GM23338 (cell line): Measurements from ENCODE around the gene TMEM98. TPM values are rescaled to one million over a fixed set of nuclear protein-coding genes. Genes with fewer than 3 reads are reported as not detected.

ENCODE experiments used
- ATAC-seq: fragments of 200-7000 bp; cut with Tn5 transposase; 3 replicates; pipeline ENCODE4 v1.9.1; 2020
- DNase-seq: peaks from one replicate; pipeline ENCODE4 v3.0.0-alpha.2; 2015; ENCODE audit warnings: low spot score
- H2AFZ ChIP-seq: fragments of 200-600 bp; sonication (generic); 2 replicates; pipeline ENCODE4 v1.8.0; 2016; ENCODE audit warnings: antibody characterized with exemption, mild to moderate bottlenecking, moderate library complexity
- H3F3A ChIP-seq: fragments of 200-600 bp; sonication (generic); replicated peaks from 2 replicates; pipeline ENCODE4 v1.8.0; 2017; ENCODE audit warnings: antibody characterized with exemption, mixed run types, low read depth
- H3K27ac ChIP-seq: fragments of 200-600 bp; sonication (generic); 2 replicates; pipeline ENCODE4 v1.6.1; 2016; ENCODE audit warnings: low read depth
- H3K27me3 ChIP-seq: fragments of 200-600 bp; sonication (generic); 2 replicates; pipeline ENCODE4 v1.8.0; 2016; ENCODE audit warnings: mild to moderate bottlenecking, mixed run types, moderate library complexity; ENCODE audit not compliant: insufficient read depth
- H3K36me3 ChIP-seq: fragments of 200-600 bp; sonication (generic); 2 replicates; pipeline ENCODE4 v1.8.0; 2016; ENCODE audit warnings: mild to moderate bottlenecking; ENCODE audit not compliant: insufficient read depth
- H3K4me1 ChIP-seq: fragments of 200-600 bp; sonication (generic); 2 replicates; pipeline ENCODE4 v1.8.0; 2016; ENCODE audit warnings: mild to moderate bottlenecking, moderate library complexity; ENCODE audit not compliant: insufficient read depth
- H3K4me2 ChIP-seq: fragments of 200-600 bp; sonication (generic); 2 replicates; pipeline ENCODE4 v1.7.1; 2017; ENCODE audit warnings: mixed run types
- H3K4me3 ChIP-seq: fragments of 200-600 bp; sonication (generic); 2 replicates; pipeline ENCODE4 v1.6.1; 2016; ENCODE audit warnings: mixed run types
- H3K79me2 ChIP-seq: fragments of 200-600 bp; sonication (generic); replicated peaks from 2 replicates; pipeline ENCODE4 v1.8.0; 2017; ENCODE audit warnings: mild to moderate bottlenecking; ENCODE audit not compliant: insufficient read depth
- H3K9me2 ChIP-seq: fragments of 200-600 bp; sonication (generic); 2 replicates; pipeline ENCODE4 v1.8.0; 2017; ENCODE audit not compliant: insufficient read depth
- H4K20me1 ChIP-seq: fragments of 200-600 bp; sonication (generic); replicated peaks from 2 replicates; pipeline ENCODE4 v1.8.0; 2017; ENCODE audit warnings: mild to moderate bottlenecking; ENCODE audit not compliant: insufficient read depth
- H3K27ac Mint-ChIP-seq: 2 replicates; pipeline ENCODE4 v1.8.0; 2020; ENCODE audit warnings: inconsistent platforms, mild to moderate bottlenecking, moderate library complexity, mixed read lengths
- H3K27me3 Mint-ChIP-seq: 3 replicates; pipeline ENCODE4 v1.8.0; 2022; ENCODE audit warnings: low read depth, mild to moderate bottlenecking, moderate library complexity, mixed read lengths, inconsistent platforms; ENCODE audit not compliant: insufficient read depth, poor library complexity
- H3K36me3 Mint-ChIP-seq: 3 replicates; pipeline ENCODE4 v1.8.0; 2021; ENCODE audit warnings: low read depth, mild to moderate bottlenecking, inconsistent platforms, moderate library complexity, mixed read lengths
- H3K4me1 Mint-ChIP-seq: 3 replicates; pipeline ENCODE4 v1.8.0; 2020; ENCODE audit warnings: mild to moderate bottlenecking, inconsistent platforms, mixed read lengths
- H3K4me3 Mint-ChIP-seq: 3 replicates; pipeline ENCODE4 v1.8.0; 2021; ENCODE audit warnings: moderate library complexity, mild to moderate bottlenecking, inconsistent platforms, mixed read lengths
- H3K9me3 Mint-ChIP-seq: 3 replicates; pipeline ENCODE4 v1.8.0; 2020; ENCODE audit warnings: moderate library complexity, mild to moderate bottlenecking, inconsistent platforms, mixed read lengths
- CREB1 ChIP-seq: fragments of 250-450 bp; sonication (Bioruptor Pico); IDR thresholded peaks from 2 replicates; pipeline ENCODE4 v1.5.0; 2020; ENCODE audit warnings: low read depth, mild to moderate bottlenecking, moderate library complexity
- CTCF ChIP-seq, 2 experiments: fragments of 200-600 bp in 1 of 2; sonication (generic) in 1 of 2; conservative IDR thresholded peaks; 2 replicates each; pipeline versions ENCODE4 v1.5.1 to v1.6.1; 2016 to 2017; ENCODE audit warnings: antibody characterized with exemption in 2 of 2, low read depth in 2 of 2, mild to moderate bottlenecking in 2 of 2, moderate library complexity in 1 of 2
- ETS1 ChIP-seq: IDR thresholded peaks from 2 replicates; pipeline ENCODE4 v1.6.1; 2016; ENCODE audit warnings: antibody characterized with exemption
- EZH2 ChIP-seq: fragments of 200-600 bp; sonication (generic); IDR thresholded peaks from one replicate; pipeline ENCODE4 v1.8.0; 2017; ENCODE audit warnings: antibody characterized with exemption, mild to moderate bottlenecking, low read depth; ENCODE audit not compliant: unreplicated experiment
- EZH2phosphoT487 ChIP-seq: fragments of 200-600 bp; sonication (generic); IDR thresholded peaks from one replicate; pipeline ENCODE4 v1.8.1; 2018; ENCODE audit warnings: antibody characterized with exemption; ENCODE audit not compliant: unreplicated experiment
- JUNB ChIP-seq: IDR thresholded peaks from one replicate; pipeline ENCODE4 v1.6.1; 2016; ENCODE audit warnings: antibody characterized with exemption; ENCODE audit not compliant: unreplicated experiment
- NANOG ChIP-seq: IDR thresholded peaks from 2 replicates; pipeline ENCODE4 v1.6.1; 2016; ENCODE audit warnings: antibody characterized with exemption, borderline replicate concordance
- POLR2AphosphoS5 ChIP-seq: IDR thresholded peaks from 2 replicates; pipeline ENCODE4 v1.6.1; 2016; ENCODE audit warnings: antibody characterized with exemption, low read depth
- STAT1 ChIP-seq: IDR thresholded peaks from one replicate; pipeline ENCODE4 v1.6.1; 2016; ENCODE audit warnings: antibody characterized with exemption; ENCODE audit not compliant: unreplicated experiment
- ZNF114 ChIP-seq: fragments of 250-450 bp; sonication (Bioruptor Pico); IDR thresholded peaks from 2 replicates; pipeline ENCODE4 v1.5.0; 2020; ENCODE audit warnings: mild to moderate bottlenecking, moderate library complexity
- ZNF331 ChIP-seq: fragments of 250-450 bp; sonication (Bioruptor Pico); IDR thresholded peaks from 2 replicates; pipeline ENCODE4 v1.5.0; 2020; ENCODE audit warnings: low read depth, mild to moderate bottlenecking, moderate library complexity
- ZNF462 ChIP-seq: fragments of 250-450 bp; sonication (Bioruptor Pico); IDR thresholded peaks from 2 replicates; pipeline ENCODE4 v1.5.0; 2020; ENCODE audit warnings: mild to moderate bottlenecking, moderate library complexity
- polyA plus RNA-seq: library from polyadenylated mRNA; unstranded; fragments of >200 nt; fragmentation: Nextera tagmentation; extraction: Ambion mirVana; gene quantifications from 2 replicates; pipeline ENCODE4 v1.2.1, GENCODE V29; 2016
- total RNA-seq: library from RNA; depleted of rRNA; stranded (reverse); fragments of >200 nt; shearing (Covaris generic); gene quantifications from 2 replicates; pipeline ENCODE4 v1.2.3, GENCODE V29; 2014

Gene TMEM98
- total and polyA plus RNA-seq, 2 experiments from 2014 or later, result 60.4 to 94.8 TPM

- TF ChIP-seq CTCF (conservative IDR thresholded peaks at IDR 0.05; ENCODE audit: low read depth in 2 of 2), result no peak
- TF ChIP-seq EZH2phosphoT487, result no peak
These were observed 7.8 kb downstream of the TMEM98 start (continued) for GRCh38 chr17:32935726-32936125.

GRCh38 chr17:32936186-32936893, 8.4 kb downstream of the TMEM98 start:
- ATAC-seq (peak; percentile 46), DNase-seq (no peak)
- Mint-ChIP-seq H3K4me3 (no peak overlapping the region), H3K36me3 (peaks cover 74% of the 10 kb centered on the region), H3K27ac (peak overlapping the region; percentile 94), H3K4me1 (peaks cover 19% of the 10 kb centered on the region), H3K9me3 (no peaks in the 10 kb centered on the region; the same call in 2 of the 3 replicates), H3K27me3 (peaks cover 6% of the 10 kb centered on the region)
- Histone ChIP-seq H3K4me2 (no peak overlapping the region), H3K4me3 (no peak overlapping the region), H3K36me3 (peaks cover 7% of the 10 kb centered on the region; the same call in 1 of the 2 replicates), H3K27ac (peak overlapping the region; percentile 80), H3K9me2 (no peaks in the 10 kb centered on the region), H3K4me1 (peaks cover 8% of the 10 kb centered on the region), H4K20me1 (peaks cover 4% of the 10 kb centered on the region; the same call in 1 of the 2 replicates), H3F3A (no peaks in the 10 kb centered on the region), H3K27me3 (no peaks in the 10 kb centered on the region), H3K79me2 (no peaks in the 10 kb centered on the region), H2AFZ (no peak overlapping the region)
- TF ChIP-seq EZH2 (no peak), ETS1 (no peak), STAT1 (no peak), NANOG (no peak), ZNF462 (CRISPR knock-in tag) (no peak), CTCF (conservative IDR thresholded peaks at IDR 0.05; ENCODE audit: low read depth in 2 of 2) (no peak), POLR2AphosphoS5 (no peak), EZH2phosphoT487 (no peak), CREB1 (CRISPR knock-in tag) (no peak), JUNB (no peak), ZNF331 (no peak), ZNF114 (CRISPR knock-in tag) (no peak)
